ENCODE data around the gene NDUFV2. TPM values are rescaled to one million over a fixed set of nuclear protein-coding genes. Genes with fewer than 3 reads are reported as not detected.

Gene NDUFV2
- total and polyA plus RNA-seq, 11 donors = 236 to 1,311 (median 440) TPM

DNA sequence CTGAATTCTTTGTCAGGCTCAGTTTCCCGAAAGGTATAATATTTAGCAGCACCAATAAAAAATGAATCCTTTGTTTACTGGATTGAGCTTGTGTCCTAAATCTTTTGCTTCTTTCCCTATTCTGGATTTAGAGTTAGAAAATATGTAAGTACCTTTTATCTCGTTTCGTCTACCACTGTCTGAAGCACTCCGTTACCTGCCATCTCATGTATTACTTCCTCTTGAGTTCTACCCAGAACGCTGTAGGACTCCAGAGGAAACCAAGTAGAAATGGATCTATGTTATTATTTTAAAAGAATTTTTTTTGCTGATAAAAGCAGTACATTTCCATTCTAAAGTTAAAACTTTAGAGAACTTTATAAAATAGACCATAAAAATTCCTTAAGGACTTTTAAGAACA lies 47.6 kb downstream of the NDUFV2 start:
- WGBS, 4 donors = 60 to 64% (median 62%) methylated on average over 5 of the region's 5 CpGs
- no peak for DNase-seq
- Histone ChIP-seq H3K27me3 (no peaks in the 10 kb centered on the region), H3K27ac (no peak overlapping the region), H3K4me3 (no peak overlapping the region), H3K4me1 (peaks cover 0 to 98% (median 68%) of the 10 kb centered on the region in 12 donors), H3K36me3 (no peaks in the 10 kb centered on the region), H3K9me3 (no peaks in the 10 kb centered on the region)
- intact Hi-C loops (cut with DNase I) = loop anchor here in 1 of 10 donors (10.0 kb wide), 1 partner anchor 55 kb away; no protein-coding TSS in a partner anchor
- no peak for ATAC-seq
- no peak for TF ChIP-seq POLR2A (IDR thresholded peaks at IDR 0.05)
- TF ChIP-seq, protein P1, sequence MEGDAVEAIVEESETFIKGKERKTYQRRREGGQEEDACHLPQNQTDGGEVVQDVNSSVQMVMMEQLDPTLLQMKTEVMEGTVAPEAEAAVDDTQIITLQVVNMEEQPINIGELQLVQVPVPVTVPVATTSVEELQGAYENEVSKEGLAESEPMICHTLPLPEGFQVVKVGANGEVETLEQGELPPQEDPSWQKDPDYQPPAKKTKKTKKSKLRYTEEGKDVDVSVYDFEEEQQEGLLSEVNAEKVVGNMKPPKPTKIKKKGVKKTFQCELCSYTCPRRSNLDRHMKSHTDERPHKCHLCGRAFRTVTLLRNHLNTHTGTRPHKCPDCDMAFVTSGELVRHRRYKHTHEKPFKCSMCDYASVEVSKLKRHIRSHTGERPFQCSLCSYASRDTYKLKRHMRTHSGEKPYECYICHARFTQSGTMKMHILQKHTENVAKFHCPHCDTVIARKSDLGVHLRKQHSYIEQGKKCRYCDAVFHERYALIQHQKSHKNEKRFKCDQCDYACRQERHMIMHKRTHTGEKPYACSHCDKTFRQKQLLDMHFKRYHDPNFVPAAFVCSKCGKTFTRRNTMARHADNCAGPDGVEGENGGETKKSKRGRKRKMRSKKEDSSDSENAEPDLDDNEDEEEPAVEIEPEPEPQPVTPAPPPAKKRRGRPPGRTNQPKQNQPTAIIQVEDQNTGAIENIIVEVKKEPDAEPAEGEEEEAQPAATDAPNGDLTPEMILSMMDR (IDR thresholded peaks at IDR 0.05) = no peak

DNA sequence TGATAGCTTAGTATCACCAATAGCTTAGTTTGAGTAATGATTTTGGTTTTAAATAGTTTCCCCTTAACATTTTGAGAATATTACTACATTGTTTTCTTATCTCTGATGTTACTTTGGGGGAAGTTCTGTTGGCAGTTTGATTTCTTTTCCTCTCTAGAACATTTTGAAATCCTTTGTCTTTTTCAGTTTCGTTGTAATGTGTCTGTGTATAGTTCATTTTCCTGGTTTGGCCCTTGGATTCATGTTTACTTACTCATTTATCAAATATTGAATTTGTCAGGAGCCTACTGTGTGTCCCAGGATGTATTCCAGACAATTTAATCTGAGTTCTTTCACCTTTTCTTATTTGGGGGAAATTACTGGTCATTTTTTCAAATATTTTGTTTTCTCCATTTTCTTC lies 50.8 kb downstream of the NDUFV2 start:
- WGBS, 4 donors = 50 to 64% (median 59%) methylated on average over 1 of the region's 1 CpG
- Histone ChIP-seq H3K4me3 (no peak overlapping the region), H3K27me3 (no peaks in the 10 kb centered on the region), H3K27ac (peak overlapping the region in 1 of 12 donors; percentile 14), H3K9me3 (no peaks in the 10 kb centered on the region), H3K36me3 (no peaks in the 10 kb centered on the region), H3K4me1 (peaks cover 0 to 86% (median 36%) of the 10 kb centered on the region in 12 donors)
- TF ChIP-seq, protein P1 (IDR thresholded peaks at IDR 0.05) = no peak
- no peak for TF ChIP-seq POLR2A (IDR thresholded peaks at IDR 0.05)
- intact Hi-C loops (cut with DNase I) = loop anchor here in 1 of 10 donors (10.0 kb wide), 1 partner anchor 52 kb away; no protein-coding TSS in a partner anchor
- ATAC-seq = no peak
- DNase-seq = no peak

DNA sequence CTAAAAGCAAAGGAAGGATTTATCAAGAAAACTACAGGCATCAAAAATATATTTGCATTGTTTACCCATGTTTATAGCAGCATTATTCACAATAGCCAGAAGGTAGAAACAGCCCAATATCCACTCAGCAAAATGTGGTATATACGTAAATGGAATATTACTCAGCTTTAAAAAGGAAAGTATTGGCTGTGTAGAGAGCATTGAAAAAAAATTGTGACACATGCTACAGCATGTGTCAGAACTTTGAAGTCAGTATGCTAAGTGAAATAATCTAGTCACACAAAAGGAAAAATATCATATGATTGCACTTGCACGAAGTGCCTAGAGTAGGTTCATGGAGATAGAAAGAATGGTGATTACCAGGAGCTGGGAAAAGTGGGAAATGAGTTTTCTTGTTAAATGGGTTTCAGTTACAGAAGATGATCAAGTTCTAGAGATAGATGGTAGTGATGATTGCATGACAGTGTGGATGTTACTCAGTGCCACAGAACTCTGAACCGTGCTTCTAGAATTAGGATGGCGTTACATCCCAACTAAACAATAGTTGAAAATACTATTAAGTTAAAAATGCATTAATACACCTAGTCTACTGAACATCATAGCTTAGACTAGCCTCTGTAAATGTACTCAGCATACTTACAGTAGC lies 54.2 kb downstream of the NDUFV2 start:
- intact Hi-C loops (cut with DNase I) = loop anchor here in 1 of 10 donors (10.0 kb wide), 1 partner anchor 48 kb away; no protein-coding TSS in a partner anchor
- TF ChIP-seq, protein P1 (IDR thresholded peaks at IDR 0.05) = no peak
- no peak for TF ChIP-seq POLR2A (IDR thresholded peaks at IDR 0.05)

DNA sequence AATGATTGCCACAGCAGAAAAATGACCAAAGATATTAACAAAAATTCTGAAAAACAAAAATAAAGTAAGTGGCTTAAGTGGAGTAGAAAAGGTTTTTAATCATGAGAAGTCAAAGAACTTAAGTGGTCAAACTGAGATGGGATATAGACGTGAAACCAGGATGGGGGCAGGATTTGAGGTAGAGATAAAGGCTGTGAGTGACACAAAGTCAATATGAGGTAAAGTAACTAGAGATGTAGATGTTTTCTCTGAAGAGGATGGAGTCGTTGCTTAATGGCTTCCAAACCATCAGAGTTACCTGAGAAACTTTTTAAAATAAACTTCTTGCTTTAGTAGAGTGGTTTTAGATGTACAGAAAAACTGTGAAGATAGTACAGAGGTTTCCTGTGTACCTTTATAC lies 55.3 kb downstream of the NDUFV2 start:
- peaks cover 0 to 7% (median 0%) of the 10 kb centered on the region in 12 donors for H3K9me3 ChIP-seq
- TF ChIP-seq POLR2A (IDR thresholded peaks at IDR 0.05) = no peak
- TF ChIP-seq, protein P1 (IDR thresholded peaks at IDR 0.05) = no peak
- ATAC-seq (no peak), DNase-seq (no peak)
- 47 to 56% (median 50%) methylated on average over 2 of the region's 2 CpGs for WGBS, 4 donors
- H3K27ac ChIP-seq = no peak overlapping the region
- peaks cover 0 to 61% (median 21%) of the 10 kb centered on the region in 12 donors for H3K4me1 ChIP-seq
- H3K36me3 ChIP-seq = peaks cover 0 to 4% (median 0%) of the 10 kb centered on the region in 9 donors
- intact Hi-C loops (cut with DNase I) = loop anchor here in 1 of 10 donors (10.0 kb wide), 1 partner anchor 47 kb away; no protein-coding TSS in a partner anchor
- H3K27me3 ChIP-seq = no peaks in the 10 kb centered on the region
- H3K4me3 ChIP-seq = no peak overlapping the region

More for the DNA sequence above, 54.2 kb downstream of the NDUFV2 start:
- WGBS, 4 donors = 86 to 93% (median 88%) methylated on average over 4 of the region's 4 CpGs
- no peak for DNase-seq
- Histone ChIP-seq H3K9me3 (no peaks in the 10 kb centered on the region), H3K4me3 (no peak overlapping the region), H3K4me1 (peaks cover 0 to 72% (median 30%) of the 10 kb centered on the region in 12 donors), H3K27ac (no peak overlapping the region), H3K27me3 (no peaks in the 10 kb centered on the region), H3K36me3 (peaks cover 0 to 4% (median 0%) of the 10 kb centered on the region in 9 donors)
- no peak for ATAC-seq
